Endodermal cell (in vitro differentiated cells): ENCODE measurements around the gene TMEM108. TPM values are rescaled to one million over a fixed set of nuclear protein-coding genes. Genes with fewer than 3 reads are reported as not detected.

Experiments
- DNase-seq: peaks from one replicate; pipeline ENCODE4 v3.0.0-alpha.2; 2017
- H3K27ac ChIP-seq: 2 replicates; pipeline ENCODE4 v1.5.1; 2013; ENCODE audit warnings: mild to moderate bottlenecking, low read depth, low read length, moderate library complexity
- H3K27me3 ChIP-seq: 2 replicates; pipeline ENCODE4 v1.6.1; 2013; ENCODE audit warnings: mild to moderate bottlenecking, low read length, moderate library complexity; ENCODE audit not compliant: insufficient read depth, control insufficient read depth, poor library complexity, severe bottlenecking
- H3K36me3 ChIP-seq: 2 replicates; pipeline ENCODE4 v1.7.0; 2013; ENCODE audit warnings: mild to moderate bottlenecking, low read length, moderate library complexity; ENCODE audit not compliant: control insufficient read depth, insufficient read depth
- H3K4me1 ChIP-seq: one replicate; pipeline ENCODE4 v1.7.0; 2013; ENCODE audit warnings: low read length; ENCODE audit not compliant: control insufficient read depth, insufficient read depth
- H3K4me3 ChIP-seq: 2 replicates; pipeline ENCODE4 v1.5.1; 2013; ENCODE audit warnings: mild to moderate bottlenecking, low read length, moderate library complexity
- H3K9ac ChIP-seq: 2 replicates; pipeline ENCODE4 v1.6.1; 2013; ENCODE audit warnings: mild to moderate bottlenecking, low read length, moderate library complexity; ENCODE audit not compliant: poor library complexity, severe bottlenecking; ENCODE audit errors: extremely low read depth
- H3K9me3 ChIP-seq: 2 replicates; pipeline ENCODE4 v1.6.1; 2013; ENCODE audit warnings: mild to moderate bottlenecking, low read length, moderate library complexity; ENCODE audit not compliant: control insufficient read depth
- H3K27ac Mint-ChIP-seq: 2 replicates; pipeline ENCODE4 v1.8.0; 2020; ENCODE audit warnings: mixed read lengths
- H3K27me3 Mint-ChIP-seq: 2 replicates; pipeline ENCODE4 v1.8.0; 2021; ENCODE audit warnings: mild to moderate bottlenecking, mixed read lengths; ENCODE audit not compliant: insufficient read depth
- H3K36me3 Mint-ChIP-seq: 2 replicates; pipeline ENCODE4 v1.8.0; 2020; ENCODE audit warnings: low read depth, mixed read lengths
- H3K4me1 Mint-ChIP-seq: 2 replicates; pipeline ENCODE4 v1.8.0; 2020; ENCODE audit warnings: mixed read lengths
- H3K4me3 Mint-ChIP-seq: 2 replicates; pipeline ENCODE4 v1.8.0; 2020; ENCODE audit warnings: mild to moderate bottlenecking, moderate library complexity, mixed read lengths
- H3K9me3 Mint-ChIP-seq: 2 replicates; pipeline ENCODE4 v1.8.0; 2020; ENCODE audit warnings: mild to moderate bottlenecking, mixed read lengths
- WGBS, 2 experiments: methylation state at CpG; one replicate each; pipeline versions ENCODE4 v1.1.5 to v1.1.7; 2013; ENCODE audit warnings: missing lambda C conversion rate in 2 of 2, mixed read lengths in 1 of 2; ENCODE audit not compliant: insufficient coverage in 1 of 2, insufficient read length in 1 of 2; 5-methylcytosine and 5-hydroxymethylcytosine counted together
- total RNA-seq, 2 donors: library from RNA; stranded (reverse); fragmentation: NEBNext Ultra II Directional in 1 of 2; extraction: Animal tissue kit (Norgen Biotek cat#: 25700) in 1 of 2; gene quantifications; 2 replicates in 1 of 2; 3 replicates in 1 of 2; pipeline ENCODE4 v1.2.1, GENCODE V29; 2021
- TF ChIP-seq, protein P1 (sequence below): fragments of 200-600 bp; sonication (generic); conservative IDR thresholded peaks from 2 replicates; pipeline ENCODE4 v1.5.0; 2021; ENCODE audit warnings: antibody characterized with exemption, mild to moderate bottlenecking

The TMEM108 gene
- total RNA-seq, 2 donors from 2014 or later = 4.8 to 7.9 TPM

DNA sequence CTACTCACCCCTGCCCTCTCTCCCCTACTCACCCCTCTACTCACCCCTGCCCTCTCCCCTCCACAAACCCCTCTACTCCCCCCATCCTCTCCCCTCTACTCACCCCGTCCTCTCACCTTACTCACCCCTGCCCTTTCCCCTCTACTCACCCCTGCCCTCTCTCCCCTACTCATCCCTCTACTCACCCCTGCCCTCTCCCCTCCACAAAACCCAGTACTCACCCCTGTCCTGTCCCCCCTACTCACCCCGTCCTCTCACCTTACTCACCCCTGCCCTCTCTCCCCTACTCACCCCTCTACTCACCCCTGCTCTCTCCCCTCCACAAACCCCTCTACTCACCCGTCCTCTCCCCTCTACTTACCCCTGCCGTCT, 375.8 kb downstream of the TMEM108 start:
- H3K9me3 ChIP-seq = no peaks in the 10 kb centered on the region
- no peaks in the 10 kb centered on the region for H3K9me3 Mint-ChIP-seq
- H3K4me3 Mint-ChIP-seq = no peak overlapping the region
- H3K27ac Mint-ChIP-seq = no peak overlapping the region
- no peaks in the 10 kb centered on the region for H3K4me1 ChIP-seq
- TF ChIP-seq, protein P1, sequence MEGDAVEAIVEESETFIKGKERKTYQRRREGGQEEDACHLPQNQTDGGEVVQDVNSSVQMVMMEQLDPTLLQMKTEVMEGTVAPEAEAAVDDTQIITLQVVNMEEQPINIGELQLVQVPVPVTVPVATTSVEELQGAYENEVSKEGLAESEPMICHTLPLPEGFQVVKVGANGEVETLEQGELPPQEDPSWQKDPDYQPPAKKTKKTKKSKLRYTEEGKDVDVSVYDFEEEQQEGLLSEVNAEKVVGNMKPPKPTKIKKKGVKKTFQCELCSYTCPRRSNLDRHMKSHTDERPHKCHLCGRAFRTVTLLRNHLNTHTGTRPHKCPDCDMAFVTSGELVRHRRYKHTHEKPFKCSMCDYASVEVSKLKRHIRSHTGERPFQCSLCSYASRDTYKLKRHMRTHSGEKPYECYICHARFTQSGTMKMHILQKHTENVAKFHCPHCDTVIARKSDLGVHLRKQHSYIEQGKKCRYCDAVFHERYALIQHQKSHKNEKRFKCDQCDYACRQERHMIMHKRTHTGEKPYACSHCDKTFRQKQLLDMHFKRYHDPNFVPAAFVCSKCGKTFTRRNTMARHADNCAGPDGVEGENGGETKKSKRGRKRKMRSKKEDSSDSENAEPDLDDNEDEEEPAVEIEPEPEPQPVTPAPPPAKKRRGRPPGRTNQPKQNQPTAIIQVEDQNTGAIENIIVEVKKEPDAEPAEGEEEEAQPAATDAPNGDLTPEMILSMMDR = no peak
- H3K27ac ChIP-seq = no peak overlapping the region
- H3K4me3 ChIP-seq = no peak overlapping the region
- H3K27me3 Mint-ChIP-seq = peaks cover 4% of the 10 kb centered on the region
- 94% methylated on average over 4 of the region's 4 CpGs; no CpG with 5 or more reads in 1 of the 2 experiments for WGBS, 2 experiments
- H3K4me1 Mint-ChIP-seq = no peaks in the 10 kb centered on the region
- no peak for DNase-seq
- no peak overlapping the region for H3K9ac ChIP-seq
- H3K27me3 ChIP-seq = no peaks in the 10 kb centered on the region
- no peaks in the 10 kb centered on the region for H3K36me3 ChIP-seq
- H3K36me3 Mint-ChIP-seq = no peaks in the 10 kb centered on the region

DNA sequence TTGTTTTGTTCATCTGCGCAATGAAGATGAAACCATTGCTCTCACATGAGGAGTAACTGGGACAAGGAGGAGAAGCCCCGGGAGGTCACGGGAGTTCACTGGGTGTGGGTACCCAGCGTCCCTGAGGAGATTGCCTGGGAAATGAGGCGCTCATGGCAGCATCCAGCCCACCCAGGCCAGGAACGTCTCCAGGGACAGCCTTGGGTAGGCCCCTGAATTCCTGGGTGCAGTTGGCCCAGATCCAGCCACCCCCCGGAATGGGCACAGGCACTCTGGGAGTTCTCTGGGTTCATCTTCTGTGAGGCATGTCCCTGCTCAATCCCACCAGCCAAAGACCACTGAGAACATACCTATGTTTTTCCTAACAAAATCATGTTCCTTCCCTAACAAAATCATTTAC, 380.2 kb downstream of the TMEM108 start:
- no peak overlapping the region for H3K27ac Mint-ChIP-seq
- H3K27ac ChIP-seq = no peak overlapping the region
- H3K36me3 ChIP-seq = no peaks in the 10 kb centered on the region
- 68 to 78% methylated on average over 4 to 7 of the region's 7 CpGs for WGBS, 2 experiments
- no peak overlapping the region for H3K4me3 ChIP-seq
- H3K4me1 Mint-ChIP-seq = peaks cover 8% of the 10 kb centered on the region
- H3K27me3 ChIP-seq = no peaks in the 10 kb centered on the region
- H3K27me3 Mint-ChIP-seq = no peaks in the 10 kb centered on the region
- no peaks in the 10 kb centered on the region for H3K9me3 ChIP-seq
- peaks cover 10% of the 10 kb centered on the region for H3K4me1 ChIP-seq
- TF ChIP-seq, protein P1 = no peak
- H3K9me3 Mint-ChIP-seq = no peaks in the 10 kb centered on the region
- no peaks in the 10 kb centered on the region for H3K36me3 Mint-ChIP-seq
- DNase-seq = no peak
- H3K9ac ChIP-seq = no peak overlapping the region
- no peak overlapping the region for H3K4me3 Mint-ChIP-seq

DNA sequence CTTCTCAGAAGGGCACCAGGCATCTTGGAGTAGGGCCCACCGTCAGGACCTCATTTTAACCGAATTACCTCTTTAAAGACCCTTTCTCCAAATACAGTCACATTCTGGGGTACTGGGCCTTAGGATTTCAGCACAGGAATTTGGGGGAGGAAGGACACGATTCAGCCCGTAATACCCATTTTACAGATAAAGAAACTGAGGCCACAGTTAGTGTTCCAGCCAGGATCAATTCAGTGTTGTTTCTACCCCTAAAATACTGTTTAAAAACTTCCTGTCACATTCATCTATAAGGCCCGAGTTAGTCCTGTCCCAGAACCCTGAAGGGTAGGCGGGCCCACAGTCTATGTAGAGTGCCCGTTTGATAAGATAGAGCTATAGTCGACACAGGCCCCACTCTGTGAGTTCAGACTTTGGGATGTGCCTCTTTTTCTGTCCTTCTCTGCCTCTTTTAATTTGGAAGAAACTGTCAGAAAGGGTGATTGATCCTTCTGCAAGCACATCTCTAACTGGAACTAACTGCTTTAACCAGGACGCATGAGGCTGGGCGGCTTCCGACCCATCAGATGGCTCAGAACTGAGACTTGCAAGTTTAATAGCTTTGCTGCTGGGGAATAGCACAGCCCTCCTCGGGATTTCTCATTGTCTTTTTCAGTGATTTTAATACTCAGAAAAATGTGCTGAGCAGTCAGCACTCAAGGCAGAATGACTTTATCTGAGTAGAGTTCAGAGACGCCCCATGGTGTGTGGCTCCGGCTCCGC, 381.1 kb downstream of the TMEM108 start:
- no peaks in the 10 kb centered on the region for H3K27me3 ChIP-seq
- H3K27ac Mint-ChIP-seq = no peak overlapping the region
- no peak overlapping the region for H3K4me3 Mint-ChIP-seq
- no peaks in the 10 kb centered on the region for H3K9me3 ChIP-seq
- H3K4me1 ChIP-seq = peaks cover 10% of the 10 kb centered on the region
- H3K36me3 Mint-ChIP-seq = no peaks in the 10 kb centered on the region
- DNase-seq = no peak
- H3K4me1 Mint-ChIP-seq = peaks cover 11% of the 10 kb centered on the region
- no peaks in the 10 kb centered on the region for H3K36me3 ChIP-seq
- H3K9me3 Mint-ChIP-seq = no peaks in the 10 kb centered on the region
- TF ChIP-seq, protein P1 = no peak
- no peak overlapping the region for H3K9ac ChIP-seq
- no peaks in the 10 kb centered on the region for H3K27me3 Mint-ChIP-seq
- WGBS, 2 experiments = 84 to 87% methylated on average over 14 to 15 of the region's 15 CpGs
- no peak overlapping the region for H3K4me3 ChIP-seq
- H3K27ac ChIP-seq = no peak overlapping the region
